Thoracic aorta (tissue), 2 donors: Measurements from ENCODE around the gene SLC32A1. TPM values are rescaled to one million over a fixed set of nuclear protein-coding genes. Genes with fewer than 3 reads are reported as not detected.

Experiments
- ATAC-seq: fragments of 150-250 bp; one replicate; pipeline ENCODE4 v1.8.0; 2017; ENCODE audit warnings: low read depth; ENCODE audit not compliant: insufficient number of reproducible peaks, low FRiP score
- DNase-seq: peaks from one replicate; pipeline ENCODE4 v3.0.0-alpha.2; 2020; ENCODE audit warnings: low spot score
- H3K27ac ChIP-seq, 2 donors: fragments of 200-600 bp; sonication (generic); 1 replicate in 1 of 2; 2 replicates in 1 of 2; pipeline ENCODE4 v1.5.1; 2016; ENCODE audit warnings: mild to moderate bottlenecking in 2 of 2, moderate library complexity in 2 of 2
- H3K27me3 ChIP-seq: fragments of 200-600 bp; sonication (generic); replicated peaks from 2 replicates; pipeline ENCODE4 v1.6.0; 2016; ENCODE audit warnings: mild to moderate bottlenecking; ENCODE audit not compliant: insufficient read depth
- H3K36me3 ChIP-seq: fragments of 200-600 bp; sonication (generic); one replicate; pipeline ENCODE4 v1.5.1; 2016
- H3K4me1 ChIP-seq, 2 donors: fragments of 200-600 bp; sonication (generic); 1 replicate in 1 of 2; 2 replicates in 1 of 2; pipeline versions ENCODE4 v1.5.1 to v1.6.0; 2016; ENCODE audit warnings: low read depth in 2 of 2, mild to moderate bottlenecking in 1 of 2; ENCODE audit not compliant: control insufficient read depth in 1 of 2
- H3K4me3 ChIP-seq: fragments of 200-600 bp; sonication (generic); 2 replicates; pipeline ENCODE4 v1.5.1; 2016; ENCODE audit warnings: mild to moderate bottlenecking
- H3K9me3 ChIP-seq: fragments of 200-600 bp; sonication (generic); 2 replicates; pipeline ENCODE4 v1.5.1; 2016
- total RNA-seq, 2 donors: library from RNA; depleted of rRNA; stranded (reverse); fragments of >200 nt; gene quantifications; one replicate each; pipeline versions ENCODE4 v1.1.0 to v1.2.3, GENCODE V29; 2016
- TF ChIP-seq, protein P1 (sequence below): fragments of 200-600 bp; sonication (generic); IDR thresholded peaks from one replicate; pipeline ENCODE4 v1.5.1; 2019; ENCODE audit warnings: antibody characterized with exemption

Gene SLC32A1
- total RNA-seq, 2 donors from 2014 or later: not detected

DNA sequence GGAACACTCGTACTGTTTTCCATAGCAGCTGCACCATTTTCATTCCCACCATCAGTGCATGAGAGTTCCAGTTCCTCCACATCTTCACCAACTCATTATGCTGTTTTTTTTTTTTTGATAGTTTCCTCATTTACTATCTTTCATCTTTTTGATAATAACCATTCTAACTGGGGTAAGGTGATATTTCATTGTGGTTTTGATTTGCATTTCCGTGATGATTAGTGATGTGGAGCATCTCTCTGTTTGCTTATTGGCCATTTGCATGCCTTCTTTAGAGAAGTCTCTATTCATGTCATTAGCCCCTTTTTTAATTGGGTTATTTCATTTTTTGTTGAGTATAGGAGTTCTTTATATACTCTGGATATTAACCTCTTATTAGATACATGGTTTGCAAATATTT, 49.9 kb downstream of the SLC32A1 start:
- Histone ChIP-seq H3K27me3 (no peaks in the 10 kb centered on the region), H3K4me1 (peaks cover 0 to 8% of the 10 kb centered on the region in 2 donors), H3K9me3 (no peaks in the 10 kb centered on the region), H3K27ac (no peak overlapping the region), H3K4me3 (no peak overlapping the region), H3K36me3 (peaks cover 14% of the 10 kb centered on the region)
- TF ChIP-seq, protein P1, sequence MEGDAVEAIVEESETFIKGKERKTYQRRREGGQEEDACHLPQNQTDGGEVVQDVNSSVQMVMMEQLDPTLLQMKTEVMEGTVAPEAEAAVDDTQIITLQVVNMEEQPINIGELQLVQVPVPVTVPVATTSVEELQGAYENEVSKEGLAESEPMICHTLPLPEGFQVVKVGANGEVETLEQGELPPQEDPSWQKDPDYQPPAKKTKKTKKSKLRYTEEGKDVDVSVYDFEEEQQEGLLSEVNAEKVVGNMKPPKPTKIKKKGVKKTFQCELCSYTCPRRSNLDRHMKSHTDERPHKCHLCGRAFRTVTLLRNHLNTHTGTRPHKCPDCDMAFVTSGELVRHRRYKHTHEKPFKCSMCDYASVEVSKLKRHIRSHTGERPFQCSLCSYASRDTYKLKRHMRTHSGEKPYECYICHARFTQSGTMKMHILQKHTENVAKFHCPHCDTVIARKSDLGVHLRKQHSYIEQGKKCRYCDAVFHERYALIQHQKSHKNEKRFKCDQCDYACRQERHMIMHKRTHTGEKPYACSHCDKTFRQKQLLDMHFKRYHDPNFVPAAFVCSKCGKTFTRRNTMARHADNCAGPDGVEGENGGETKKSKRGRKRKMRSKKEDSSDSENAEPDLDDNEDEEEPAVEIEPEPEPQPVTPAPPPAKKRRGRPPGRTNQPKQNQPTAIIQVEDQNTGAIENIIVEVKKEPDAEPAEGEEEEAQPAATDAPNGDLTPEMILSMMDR: no peak
- DNase-seq: no peak
- no peak for ATAC-seq

DNA sequence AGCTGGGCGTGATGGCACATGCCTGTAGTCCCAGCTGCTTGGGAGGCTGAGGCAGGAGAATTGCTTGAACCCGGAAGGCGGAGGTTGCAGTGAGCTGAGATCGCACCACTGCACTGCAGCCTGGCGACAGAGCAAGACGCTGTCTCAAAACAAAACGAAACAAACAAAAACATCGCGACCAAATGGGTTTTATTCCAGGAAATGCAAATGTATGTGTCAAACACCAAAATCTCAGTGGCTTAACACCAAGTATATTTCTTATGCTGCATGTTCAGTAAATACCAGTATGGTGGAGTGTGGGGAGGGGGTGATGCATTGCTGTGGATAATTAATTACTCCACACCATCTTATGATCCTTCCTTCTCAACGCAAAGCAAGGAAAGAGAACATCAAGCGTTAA, 52.1 kb downstream of the SLC32A1 start:
- Histone ChIP-seq H3K27me3 (no peaks in the 10 kb centered on the region), H3K36me3 (peaks cover 13% of the 10 kb centered on the region), H3K4me3 (no peak overlapping the region), H3K27ac (no peak overlapping the region), H3K4me1 (peaks cover 0 to 8% of the 10 kb centered on the region in 2 donors), H3K9me3 (no peaks in the 10 kb centered on the region)
- TF ChIP-seq, protein P1: no peak
- no peak for ATAC-seq
- no peak for DNase-seq

Other genes starting within 250 kb of the SLC32A1 start
- not detected for gene ADIG, start 143.3 kb upstream of the SLC32A1 start, total RNA-seq
- gene ARHGAP40, start 122.7 kb upstream of the SLC32A1 start, total RNA-seq: not detected
- 1 to 10 TPM; 8.0 to 8.1 TPM for gene ACTR5, start 24.0 kb downstream of the SLC32A1 start, total RNA-seq
- gene PPP1R16B, start 81.2 kb downstream of the SLC32A1 start, total RNA-seq: 1 to 10 TPM; 7.3 to 8.9 TPM
- gene FAM83D, start 201.9 kb downstream of the SLC32A1 start, total RNA-seq: 1 to 10 TPM; 5.7 to 6.6 TPM
- gene DHX35, start 237.9 kb downstream of the SLC32A1 start, total RNA-seq: 10 to 100 TPM; 17.9 to 23.8 TPM